Peyer's patch (tissue), 4 donors: ENCODE data around the gene TMEM39B. TPM values are rescaled to one million over a fixed set of nuclear protein-coding genes. Genes with fewer than 3 reads are reported as not detected.

Source experiments
- DNase-seq, 3 donors: peaks; one replicate each; pipeline ENCODE4 v3.0.0-alpha.2; 2017 to 2019
- H3K27ac ChIP-seq, 4 donors: fragments of 200-600 bp; sonication (generic); one replicate each; pipeline ENCODE4 v1.5.1; 2016 to 2019
- H3K27me3 ChIP-seq, 2 donors: fragments of 200-600 bp; sonication (generic); one replicate each; pipeline ENCODE4 v1.5.1; 2019
- H3K36me3 ChIP-seq, 3 donors: fragments of 200-600 bp; sonication (generic); one replicate each; pipeline ENCODE4 v1.5.1; 2016 to 2019
- H3K4me1 ChIP-seq, 4 donors: fragments of 200-600 bp; sonication (generic); one replicate each; pipeline ENCODE4 v1.5.1; 2016 to 2019
- H3K4me3 ChIP-seq, 4 donors: fragments of 200-600 bp; sonication (generic); 1 replicate in 3 of 4; 2 replicates in 1 of 4; pipeline ENCODE4 v1.5.1; 2016 to 2019; ENCODE audit warnings: mild to moderate bottlenecking in 1 of 4
- H3K9me3 ChIP-seq, 4 donors: fragments of 200-600 bp; sonication (generic); one replicate each; pipeline ENCODE4 v1.5.1; 2016 to 2019; ENCODE audit warnings: mild to moderate bottlenecking in 1 of 4
- POLR2A ChIP-seq, 2 donors: fragments of 450-650 bp; IDR thresholded peaks; one replicate each; pipeline ENCODE4 v1.5.1; 2017; ENCODE audit warnings: antibody characterized with exemption in 2 of 2, mild to moderate bottlenecking in 2 of 2, moderate library complexity in 2 of 2
- total RNA-seq, 4 donors: library from RNA; depleted of rRNA; stranded (reverse); fragments of >200 nt; gene quantifications; one replicate each; pipeline ENCODE4 v1.1.0, GENCODE V29; 2016
- TF ChIP-seq, protein P1 (sequence below), 6 experiments: fragments of 450-650 bp in 4 of 6; fragments of 200-600 bp in 2 of 6; sonication (generic) in 1 of 6; IDR thresholded peaks; one replicate each; pipeline ENCODE4 v1.5.1; 2017 to 2019; ENCODE audit warnings: antibody characterized with exemption in 6 of 6, mild to moderate bottlenecking in 3 of 6, moderate library complexity in 1 of 6

TMEM39B gene
- total RNA-seq, 4 donors from 2014 or later: 2.5 to 9.9 (median 6.6) TPM

DNA sequence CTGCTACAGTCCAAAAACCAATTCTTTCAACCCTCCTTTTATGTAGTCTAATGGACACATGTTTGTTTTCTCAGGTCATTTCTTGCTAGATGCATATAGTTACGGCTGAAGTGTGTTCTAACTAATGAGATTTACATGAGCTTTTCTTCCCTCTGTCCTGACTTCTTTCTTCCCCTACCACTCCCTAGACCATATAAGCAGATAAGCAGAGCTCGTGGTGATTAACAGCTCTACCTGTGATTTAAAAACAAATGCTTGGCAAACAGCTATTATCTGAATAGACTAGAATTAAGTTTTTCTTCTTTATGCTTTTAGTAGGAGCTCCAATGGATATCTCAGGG lies 40.5 kb upstream of the TMEM39B start:
- H3K27ac ChIP-seq: peak overlapping the region in 1 of 4 donors; percentile 8

DNA sequence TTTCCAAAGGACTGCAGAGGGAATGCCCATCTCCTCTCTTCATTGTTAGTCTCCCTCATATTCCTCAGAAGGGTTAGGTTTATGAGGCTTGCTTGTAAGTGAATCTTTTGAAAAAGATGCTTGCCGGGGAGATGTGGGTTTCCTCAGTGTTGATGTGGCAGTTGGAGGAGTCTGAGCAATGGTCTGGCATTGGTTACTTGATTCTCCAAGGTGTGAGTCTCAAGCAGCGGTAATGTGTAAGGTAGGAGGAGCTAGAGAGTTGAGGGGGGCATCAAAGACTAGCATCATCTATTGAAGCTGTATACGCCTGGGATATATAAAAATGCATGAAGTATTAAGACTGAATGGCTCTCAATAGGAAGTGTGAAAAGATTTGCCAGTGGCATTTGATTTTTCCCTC lies 37.6 kb upstream of the TMEM39B start:
- TF ChIP-seq, protein P1, sequence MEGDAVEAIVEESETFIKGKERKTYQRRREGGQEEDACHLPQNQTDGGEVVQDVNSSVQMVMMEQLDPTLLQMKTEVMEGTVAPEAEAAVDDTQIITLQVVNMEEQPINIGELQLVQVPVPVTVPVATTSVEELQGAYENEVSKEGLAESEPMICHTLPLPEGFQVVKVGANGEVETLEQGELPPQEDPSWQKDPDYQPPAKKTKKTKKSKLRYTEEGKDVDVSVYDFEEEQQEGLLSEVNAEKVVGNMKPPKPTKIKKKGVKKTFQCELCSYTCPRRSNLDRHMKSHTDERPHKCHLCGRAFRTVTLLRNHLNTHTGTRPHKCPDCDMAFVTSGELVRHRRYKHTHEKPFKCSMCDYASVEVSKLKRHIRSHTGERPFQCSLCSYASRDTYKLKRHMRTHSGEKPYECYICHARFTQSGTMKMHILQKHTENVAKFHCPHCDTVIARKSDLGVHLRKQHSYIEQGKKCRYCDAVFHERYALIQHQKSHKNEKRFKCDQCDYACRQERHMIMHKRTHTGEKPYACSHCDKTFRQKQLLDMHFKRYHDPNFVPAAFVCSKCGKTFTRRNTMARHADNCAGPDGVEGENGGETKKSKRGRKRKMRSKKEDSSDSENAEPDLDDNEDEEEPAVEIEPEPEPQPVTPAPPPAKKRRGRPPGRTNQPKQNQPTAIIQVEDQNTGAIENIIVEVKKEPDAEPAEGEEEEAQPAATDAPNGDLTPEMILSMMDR (IDR thresholded peaks at IDR 0.05): no peak
- TF ChIP-seq POLR2A (IDR thresholded peaks at IDR 0.05): no peak
- H3K27ac ChIP-seq: no peak overlapping the region
- H3K4me1 ChIP-seq: peaks cover 0 to 22% (median 0%) of the 10 kb centered on the region in 4 donors
- H3K27me3 ChIP-seq: no peaks in the 10 kb centered on the region
- peaks cover 0 to 88% (median 0%) of the 10 kb centered on the region in 3 donors for H3K36me3 ChIP-seq
- no peak overlapping the region for H3K4me3 ChIP-seq
- no peaks in the 10 kb centered on the region for H3K9me3 ChIP-seq
- no peak for DNase-seq

More for the DNA sequence above, 40.5 kb upstream of the TMEM39B start:
- Histone ChIP-seq H3K27me3 (no peaks in the 10 kb centered on the region), H3K36me3 (peaks cover 0 to 59% (median 0%) of the 10 kb centered on the region in 3 donors), H3K9me3 (no peaks in the 10 kb centered on the region), H3K4me1 (peaks cover 0 to 25% (median 0%) of the 10 kb centered on the region in 4 donors), H3K4me3 (no peak overlapping the region)
- TF ChIP-seq POLR2A (IDR thresholded peaks at IDR 0.05): no peak
- TF ChIP-seq, protein P1 (IDR thresholded peaks at IDR 0.05): no peak
- no peak for DNase-seq

DNA sequence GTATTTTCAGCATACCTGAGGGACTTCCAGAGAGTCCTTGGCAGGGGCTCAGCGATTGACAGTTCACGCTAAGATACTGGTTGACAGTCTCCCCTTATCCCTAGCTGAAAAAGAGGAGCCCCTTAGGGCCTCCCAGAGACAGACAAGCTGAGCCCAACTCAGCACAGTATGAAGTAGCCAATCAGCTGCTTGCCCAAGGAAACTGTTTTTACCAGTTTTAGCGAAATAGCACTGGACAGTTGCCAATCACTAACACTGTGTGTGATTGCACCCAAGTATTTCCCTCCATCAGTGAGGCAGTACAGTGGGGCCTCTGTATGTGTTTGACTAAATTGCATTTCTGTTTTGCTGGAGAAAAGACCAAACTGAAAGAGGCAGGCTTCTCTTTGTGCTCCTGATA lies 32.0 kb upstream of the TMEM39B start:
- H3K27ac ChIP-seq: no peak overlapping the region
- H3K4me3 ChIP-seq: no peak overlapping the region
- H3K27me3 ChIP-seq: no peaks in the 10 kb centered on the region
- H3K36me3 ChIP-seq: peaks cover 0 to 74% (median 0%) of the 10 kb centered on the region in 3 donors
- no peak for TF ChIP-seq POLR2A (IDR thresholded peaks at IDR 0.05)
- TF ChIP-seq, protein P1 (IDR thresholded peaks at IDR 0.05): no peak
- H3K4me1 ChIP-seq: no peaks in the 10 kb centered on the region
- H3K9me3 ChIP-seq: no peaks in the 10 kb centered on the region
- no peak for DNase-seq

DNA sequence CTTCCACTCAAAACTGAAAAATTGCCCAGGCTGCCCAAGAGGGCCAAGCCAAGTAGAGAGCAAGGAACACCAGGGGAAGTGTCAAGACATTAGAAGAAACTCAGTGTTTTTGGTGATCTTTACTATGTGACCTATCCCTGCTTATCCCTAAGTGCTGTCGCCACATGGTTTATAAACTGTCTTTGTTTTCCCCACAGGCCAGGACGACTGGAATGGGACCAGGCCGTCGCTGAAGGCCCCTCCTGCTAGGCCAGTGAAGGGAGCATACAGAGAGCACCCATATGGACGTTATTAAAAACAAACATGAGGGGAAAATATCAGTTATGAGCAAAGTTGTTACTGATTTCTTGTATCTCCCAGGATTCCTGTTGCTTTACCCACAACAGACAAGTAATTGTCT lies 30.4 kb upstream of the TMEM39B start:
- H3K27ac ChIP-seq: no peak overlapping the region
- TF ChIP-seq POLR2A (IDR thresholded peaks at IDR 0.05): no peak
- TF ChIP-seq, protein P1 (IDR thresholded peaks at IDR 0.05): no peak
- H3K27me3 ChIP-seq: no peaks in the 10 kb centered on the region
- H3K9me3 ChIP-seq: no peaks in the 10 kb centered on the region
- H3K4me1 ChIP-seq: no peaks in the 10 kb centered on the region
- peaks cover 0 to 60% (median 0%) of the 10 kb centered on the region in 3 donors for H3K36me3 ChIP-seq
- DNase-seq: no peak
- no peak overlapping the region for H3K4me3 ChIP-seq

DNA sequence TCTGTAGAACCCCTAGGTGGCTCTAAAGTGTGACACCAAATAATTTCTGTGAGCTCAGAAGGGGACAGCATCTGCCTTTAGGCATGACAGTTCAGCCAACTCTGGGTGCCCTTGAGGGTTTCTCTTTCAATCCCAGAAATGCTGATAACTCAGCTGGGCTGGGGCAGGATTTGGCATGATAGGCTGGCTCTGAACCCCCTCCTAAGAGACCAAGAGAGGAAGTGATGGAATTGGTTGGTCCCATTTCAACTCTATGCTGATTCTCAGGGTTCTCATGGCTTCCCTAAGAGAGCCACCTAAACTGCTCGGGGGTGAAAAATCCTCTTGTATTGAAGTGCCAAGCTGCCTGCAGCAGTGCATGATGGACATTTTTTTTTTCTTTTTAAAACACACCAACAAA lies 28.5 kb upstream of the TMEM39B start:
- no peaks in the 10 kb centered on the region for H3K4me1 ChIP-seq
- no peak for DNase-seq
- no peak overlapping the region for H3K27ac ChIP-seq
- H3K27me3 ChIP-seq: no peaks in the 10 kb centered on the region
- peaks cover 0 to 46% (median 0%) of the 10 kb centered on the region in 3 donors for H3K36me3 ChIP-seq
- TF ChIP-seq, protein P1 (IDR thresholded peaks at IDR 0.05): no peak
- no peak for TF ChIP-seq POLR2A (IDR thresholded peaks at IDR 0.05)
- H3K9me3 ChIP-seq: no peaks in the 10 kb centered on the region
- no peak overlapping the region for H3K4me3 ChIP-seq

DNA sequence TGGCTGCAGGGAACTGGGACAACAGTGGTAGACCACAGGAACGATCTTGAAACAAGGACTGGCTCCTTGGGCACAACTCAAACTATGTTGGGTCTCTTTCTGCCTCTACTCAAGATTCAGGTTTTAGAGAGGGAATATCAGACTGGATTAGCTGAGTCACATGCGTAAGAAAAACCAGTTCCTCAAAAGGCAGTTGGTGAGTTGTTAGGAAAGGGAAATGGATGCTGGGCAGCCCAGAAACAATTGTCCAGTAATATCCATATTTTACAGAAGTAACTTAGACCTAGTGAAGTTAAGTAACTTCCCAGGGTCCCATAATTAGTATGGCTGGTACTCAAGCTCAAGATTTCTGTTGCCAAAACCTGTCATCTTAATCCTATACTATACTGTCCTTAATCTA lies 27.0 kb upstream of the TMEM39B start:
- Histone ChIP-seq H3K36me3 (peaks cover 0 to 43% (median 0%) of the 10 kb centered on the region in 3 donors), H3K27me3 (no peaks in the 10 kb centered on the region), H3K27ac (no peak overlapping the region)

More for the DNA sequence above, 27.0 kb upstream of the TMEM39B start:
- no peak for TF ChIP-seq POLR2A (IDR thresholded peaks at IDR 0.05)
- TF ChIP-seq, protein P1 (IDR thresholded peaks at IDR 0.05): no peak
- DNase-seq: no peak
- no peaks in the 10 kb centered on the region for H3K9me3 ChIP-seq
- no peaks in the 10 kb centered on the region for H3K4me1 ChIP-seq
- H3K4me3 ChIP-seq: no peak overlapping the region
